Measurements from ENCODE around the gene MRPS34. TPM values are rescaled to one million over a fixed set of nuclear protein-coding genes. Genes with fewer than 3 reads are reported as not detected.

The MRPS34 gene
- total RNA-seq, 1 experiment from 2014 or later = 247 TPM

- H3K36me3 ChIP-seq (ENCODE audit: insufficient read depth, low read length, poor library complexity, severe bottlenecking) = peaks cover 11% of the 10 kb centered on the region
- POLR2A ChIA-PET (ENCODE audit: low non-redundant PET) = no interaction called here
- no TSS peak for BruUV-seq (replicated peaks)
Measured at GRCh38 chr16:1731603-1732002, 41.3 kb downstream of the MRPS34 start.

GRCh38 chr16:1731073-1731472 lies 41.9 kb downstream of the MRPS34 start:
- Histone ChIP-seq H3K4me3 (ENCODE audit: low read depth, low read length, poor library complexity, severe bottlenecking) (no peak overlapping the region), H3K4me1 (ENCODE audit: insufficient read depth, low read length, poor library complexity, severe bottlenecking) (no peaks in the 10 kb centered on the region), H3K36me3 (ENCODE audit: insufficient read depth, low read length, poor library complexity, severe bottlenecking) (peaks cover 11% of the 10 kb centered on the region), H3K27me3 (replicated peaks; ENCODE audit: insufficient read depth, low read depth, low read length, poor library complexity) (no peaks in the 10 kb centered on the region), H3K9me3 (ENCODE audit: low read depth, low read length, poor library complexity, severe bottlenecking) (no peaks in the 10 kb centered on the region), H3K27ac (ENCODE audit: low read depth, low read length, poor library complexity, severe bottlenecking) (no peak overlapping the region)
- intact Hi-C loops (cut with micrococcal nuclease; ENCODE audit: unreplicated experiment) = no loop called here
- BruUV-seq (replicated peaks) = no TSS peak
- CTCF ChIA-PET = no interaction called here
- TF ChIP-seq EZH2 (IDR thresholded peaks at IDR 0.05; ENCODE audit: borderline replicate concordance, low read depth, low read length, poor library complexity, severe bottlenecking) (no peak), CTCF (conservative IDR thresholded peaks at IDR 0.05; ENCODE audit: low read depth, low read length) (no peak)
- POLR2A ChIA-PET (ENCODE audit: low non-redundant PET) = no interaction called here
- DNase-seq (ENCODE audit: low spot score) = no peak

More at GRCh38 chr16:1731603-1732002, 41.3 kb downstream of the MRPS34 start:
- Histone ChIP-seq H3K27ac (ENCODE audit: low read depth, low read length, poor library complexity, severe bottlenecking) (no peak overlapping the region), H3K4me3 (ENCODE audit: low read depth, low read length, poor library complexity, severe bottlenecking) (no peak overlapping the region), H3K9me3 (ENCODE audit: low read depth, low read length, poor library complexity, severe bottlenecking) (no peaks in the 10 kb centered on the region), H3K4me1 (ENCODE audit: insufficient read depth, low read length, poor library complexity, severe bottlenecking) (no peaks in the 10 kb centered on the region), H3K27me3 (replicated peaks; ENCODE audit: insufficient read depth, low read depth, low read length, poor library complexity) (no peaks in the 10 kb centered on the region)
- intact Hi-C loops (cut with micrococcal nuclease; ENCODE audit: unreplicated experiment) = no loop called here
- no peak for DNase-seq (ENCODE audit: low spot score)
- CTCF ChIA-PET = no interaction called here
- TF ChIP-seq CTCF (conservative IDR thresholded peaks at IDR 0.05; ENCODE audit: low read depth, low read length) (no peak), EZH2 (IDR thresholded peaks at IDR 0.05; ENCODE audit: borderline replicate concordance, low read depth, low read length, poor library complexity, severe bottlenecking) (no peak)

- ChIA-PET POLR2A (ENCODE audit: low non-redundant PET) (no interaction called here), CTCF (no interaction called here)
- no peak overlapping the region for H3K4me3 ChIP-seq (ENCODE audit: low read depth, low read length, poor library complexity, severe bottlenecking)
- intact Hi-C loops (cut with micrococcal nuclease; ENCODE audit: unreplicated experiment) = no loop called here
- H3K4me1 ChIP-seq (ENCODE audit: insufficient read depth, low read length, poor library complexity, severe bottlenecking) = no peaks in the 10 kb centered on the region
- no peaks in the 10 kb centered on the region for H3K9me3 ChIP-seq (ENCODE audit: low read depth, low read length, poor library complexity, severe bottlenecking)
- H3K27me3 ChIP-seq (replicated peaks; ENCODE audit: insufficient read depth, low read depth, low read length, poor library complexity) = no peaks in the 10 kb centered on the region
- TF ChIP-seq CTCF (conservative IDR thresholded peaks at IDR 0.05; ENCODE audit: low read depth, low read length) (no peak), EZH2 (IDR thresholded peaks at IDR 0.05; ENCODE audit: borderline replicate concordance, low read depth, low read length, poor library complexity, severe bottlenecking) (no peak)
- H3K36me3 ChIP-seq (ENCODE audit: insufficient read depth, low read length, poor library complexity, severe bottlenecking) = peaks cover 10% of the 10 kb centered on the region
- no TSS peak for BruUV-seq (replicated peaks)
- H3K27ac ChIP-seq (ENCODE audit: low read depth, low read length, poor library complexity, severe bottlenecking) = no peak overlapping the region
- no peak for DNase-seq (ENCODE audit: low spot score)
Measured at GRCh38 chr16:1729445-1729844, 43.5 kb downstream of the MRPS34 start.
